ENCODE measurements around the gene VIM. TPM values are rescaled to one million over a fixed set of nuclear protein-coding genes. Genes with fewer than 3 reads are reported as not detected.

The VIM gene
- total and polyA plus RNA-seq, 10 of the 15 experiments (the other 5 are each of a cell fraction or from before 2014, with no cell fraction given): 44.2 to 287 (median 188) TPM

DNA sequence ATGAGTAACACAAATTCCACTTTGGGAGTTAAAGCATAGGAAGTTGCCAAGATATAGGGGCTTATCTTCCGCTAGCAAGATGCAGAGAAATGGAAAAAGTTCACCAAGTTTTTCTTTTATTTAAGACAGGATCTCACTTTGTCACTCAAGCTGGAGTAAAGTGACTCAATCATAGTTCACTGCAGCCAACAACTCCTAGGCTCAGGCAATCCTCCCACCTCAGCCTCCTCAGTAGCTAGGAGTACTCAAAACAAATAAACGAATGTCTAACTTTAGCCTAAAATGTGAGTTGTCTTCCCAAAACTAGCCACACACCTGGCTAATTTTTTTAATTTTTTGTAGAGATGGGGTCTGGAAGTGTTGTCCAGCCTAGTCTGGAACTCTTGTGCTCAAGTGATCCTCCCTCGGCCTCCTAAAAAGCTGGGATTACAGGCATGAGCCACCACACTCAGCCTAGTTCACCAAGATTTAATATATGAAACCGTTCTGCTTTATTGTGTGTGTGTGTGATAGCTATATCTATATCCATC is 9.9 kb downstream of the VIM start:
- ATAC-seq: no peak
- WGBS (ENCODE audit: insufficient coverage, insufficient replicate concordance, low lambda C conversion rate, missing lambda C conversion rate): 71% methylated on average over 4 of the region's 4 CpGs
- POLR2A ChIA-PET: no interaction called here

More for the DNA sequence above, 9.9 kb downstream of the VIM start:
- H3K79me2 ChIP-seq (ENCODE audit: control insufficient read depth, insufficient read depth, low read length): no peaks in the 10 kb centered on the region
- H4K20me1 ChIP-seq (ENCODE audit: control insufficient read depth, insufficient read depth): no peaks in the 10 kb centered on the region
- no peak overlapping the region for H3K4me3 ChIP-seq
- H2AFZ ChIP-seq (ENCODE audit: control insufficient read depth, low read depth, low read length): no peak overlapping the region
- no peaks in the 10 kb centered on the region; the same call in 2 of the 3 replicates for H3K9me3 ChIP-seq (replicated peaks; ENCODE audit: control insufficient read depth, insufficient read depth, low read length)
- ChIA-PET CTCF (interaction anchor here (0.6 to 1.3 kb wide), 3 partner anchors 13 to 390 kb away, joined by 3 read pairs; no protein-coding TSS in a partner anchor), RAD21 (ENCODE audit: unreplicated experiment) (no interaction called here), SMC1A (ENCODE audit: uncharacterized antibody, unreplicated experiment) (interaction anchor here (0.9 to 1.4 kb wide), 3 partner anchors 13 to 37 kb away, joined by 3 read pairs; partner anchors contain the start of gene TRDMT1)
- no peak for TF ChIP-seq ZSCAN29 (IDR thresholded peaks at IDR 0.05)
- TF ChIP-seq, protein P1, sequence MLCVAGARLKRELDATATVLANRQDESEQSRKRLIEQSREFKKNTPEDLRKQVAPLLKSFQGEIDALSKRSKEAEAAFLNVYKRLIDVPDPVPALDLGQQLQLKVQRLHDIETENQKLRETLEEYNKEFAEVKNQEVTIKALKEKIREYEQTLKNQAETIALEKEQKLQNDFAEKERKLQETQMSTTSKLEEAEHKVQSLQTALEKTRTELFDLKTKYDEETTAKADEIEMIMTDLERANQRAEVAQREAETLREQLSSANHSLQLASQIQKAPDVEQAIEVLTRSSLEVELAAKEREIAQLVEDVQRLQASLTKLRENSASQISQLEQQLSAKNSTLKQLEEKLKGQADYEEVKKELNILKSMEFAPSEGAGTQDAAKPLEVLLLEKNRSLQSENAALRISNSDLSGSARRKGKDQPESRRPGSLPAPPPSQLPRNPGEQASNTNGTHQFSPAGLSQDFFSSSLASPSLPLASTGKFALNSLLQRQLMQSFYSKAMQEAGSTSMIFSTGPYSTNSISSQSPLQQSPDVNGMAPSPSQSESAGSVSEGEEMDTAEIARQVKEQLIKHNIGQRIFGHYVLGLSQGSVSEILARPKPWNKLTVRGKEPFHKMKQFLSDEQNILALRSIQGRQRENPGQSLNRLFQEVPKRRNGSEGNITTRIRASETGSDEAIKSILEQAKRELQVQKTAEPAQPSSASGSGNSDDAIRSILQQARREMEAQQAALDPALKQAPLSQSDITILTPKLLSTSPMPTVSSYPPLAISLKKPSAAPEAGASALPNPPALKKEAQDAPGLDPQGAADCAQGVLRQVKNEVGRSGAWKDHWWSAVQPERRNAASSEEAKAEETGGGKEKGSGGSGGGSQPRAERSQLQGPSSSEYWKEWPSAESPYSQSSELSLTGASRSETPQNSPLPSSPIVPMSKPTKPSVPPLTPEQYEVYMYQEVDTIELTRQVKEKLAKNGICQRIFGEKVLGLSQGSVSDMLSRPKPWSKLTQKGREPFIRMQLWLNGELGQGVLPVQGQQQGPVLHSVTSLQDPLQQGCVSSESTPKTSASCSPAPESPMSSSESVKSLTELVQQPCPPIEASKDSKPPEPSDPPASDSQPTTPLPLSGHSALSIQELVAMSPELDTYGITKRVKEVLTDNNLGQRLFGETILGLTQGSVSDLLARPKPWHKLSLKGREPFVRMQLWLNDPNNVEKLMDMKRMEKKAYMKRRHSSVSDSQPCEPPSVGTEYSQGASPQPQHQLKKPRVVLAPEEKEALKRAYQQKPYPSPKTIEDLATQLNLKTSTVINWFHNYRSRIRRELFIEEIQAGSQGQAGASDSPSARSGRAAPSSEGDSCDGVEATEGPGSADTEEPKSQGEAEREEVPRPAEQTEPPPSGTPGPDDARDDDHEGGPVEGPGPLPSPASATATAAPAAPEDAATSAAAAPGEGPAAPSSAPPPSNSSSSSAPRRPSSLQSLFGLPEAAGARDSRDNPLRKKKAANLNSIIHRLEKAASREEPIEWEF (IDR thresholded peaks at IDR 0.05; ENCODE audit: insufficient replicate concordance, low read depth, low read length): no peak
- TF ChIP-seq HDAC2 (IDR thresholded peaks at IDR 0.05): no peak
- TF ChIP-seq SP1 (IDR thresholded peaks at IDR 0.05; ENCODE audit: low read depth, low read length): no peak
- no peak for TF ChIP-seq SPI1 (IDR thresholded peaks at IDR 0.05; ENCODE audit: borderline replicate concordance, insufficient read depth, low read depth, low read length)
- TF ChIP-seq RUNX3 (IDR thresholded peaks at IDR 0.05; ENCODE audit: low read length): no peak
- no peak for TF ChIP-seq CREB1 (IDR thresholded peaks at IDR 0.05; ENCODE audit: low read depth)
- TF ChIP-seq YBX1 (IDR thresholded peaks at IDR 0.05): no peak
- TF ChIP-seq BMI1 (IDR thresholded peaks at IDR 0.05; ENCODE audit: borderline replicate concordance): no peak
- TF ChIP-seq IKZF1 (conservative IDR thresholded peaks at IDR 0.05): no peak
- TF ChIP-seq SIX5 (IDR thresholded peaks at IDR 0.05; ENCODE audit: low read depth, low read length, severe bottlenecking): no peak
- TF ChIP-seq, protein P2, sequence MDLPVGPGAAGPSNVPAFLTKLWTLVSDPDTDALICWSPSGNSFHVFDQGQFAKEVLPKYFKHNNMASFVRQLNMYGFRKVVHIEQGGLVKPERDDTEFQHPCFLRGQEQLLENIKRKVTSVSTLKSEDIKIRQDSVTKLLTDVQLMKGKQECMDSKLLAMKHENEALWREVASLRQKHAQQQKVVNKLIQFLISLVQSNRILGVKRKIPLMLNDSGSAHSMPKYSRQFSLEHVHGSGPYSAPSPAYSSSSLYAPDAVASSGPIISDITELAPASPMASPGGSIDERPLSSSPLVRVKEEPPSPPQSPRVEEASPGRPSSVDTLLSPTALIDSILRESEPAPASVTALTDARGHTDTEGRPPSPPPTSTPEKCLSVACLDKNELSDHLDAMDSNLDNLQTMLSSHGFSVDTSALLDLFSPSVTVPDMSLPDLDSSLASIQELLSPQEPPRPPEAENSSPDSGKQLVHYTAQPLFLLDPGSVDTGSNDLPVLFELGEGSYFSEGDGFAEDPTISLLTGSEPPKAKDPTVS (IDR thresholded peaks at IDR 0.05; ENCODE audit: low read depth, low read length): no peak
- TF ChIP-seq CBX3 (IDR thresholded peaks at IDR 0.05; ENCODE audit: borderline replicate concordance, low read depth): no peak
- H3K36me3 ChIP-seq (ENCODE audit: control insufficient read depth in 2 of 2, insufficient read depth in 2 of 2, low read length in 1 of 2): peaks cover 7% of the 10 kb centered on the region in 2 experiments; a peak in 3 of 4 replicates
- FAIRE-seq (no peak), DNase-seq (ENCODE audit: low read depth, low spot score) (no peak)
- BruUV-seq (replicated peaks): no TSS peak
- no peaks in the 10 kb centered on the region; a peak in 1 of 4 replicates for H3K27me3 ChIP-seq (replicated peaks in 1 of 2; ENCODE audit: control insufficient read depth in 2 of 2, insufficient read depth in 2 of 2, low read length in 1 of 2)
- intact Hi-C loops (cut with micrococcal nuclease; ENCODE audit: unreplicated experiment): loop anchor here (10.0 kb wide), 1 partner anchor 653 kb away; no protein-coding TSS in a partner anchor
- no peak overlapping the region for H3K27ac ChIP-seq (ENCODE audit: control insufficient read depth, insufficient read depth)
- no peaks in the 10 kb centered on the region; the same call in 1 of the 2 replicates for H3K4me1 ChIP-seq (ENCODE audit: control insufficient read depth, insufficient read depth, low read length)
- H3K9ac ChIP-seq (ENCODE audit: control insufficient read depth, insufficient read depth, low read length): no peak overlapping the region
- in situ Hi-C loops (cut with MboI): no loop called here
- no peak overlapping the region for H3K4me2 ChIP-seq (ENCODE audit: control insufficient read depth, insufficient read depth)
